ENCODE measurements around the gene SPAG6. TPM values are rescaled to one million over a fixed set of nuclear protein-coding genes. Genes with fewer than 3 reads are reported as not detected.

The SPAG6 gene
- total and polyA plus RNA-seq, 9 of the 15 experiments (the other 6 are each of a cell fraction or from before 2014, with no cell fraction given) = 3.5 to 23.1 (median 11.8) TPM

DNA sequence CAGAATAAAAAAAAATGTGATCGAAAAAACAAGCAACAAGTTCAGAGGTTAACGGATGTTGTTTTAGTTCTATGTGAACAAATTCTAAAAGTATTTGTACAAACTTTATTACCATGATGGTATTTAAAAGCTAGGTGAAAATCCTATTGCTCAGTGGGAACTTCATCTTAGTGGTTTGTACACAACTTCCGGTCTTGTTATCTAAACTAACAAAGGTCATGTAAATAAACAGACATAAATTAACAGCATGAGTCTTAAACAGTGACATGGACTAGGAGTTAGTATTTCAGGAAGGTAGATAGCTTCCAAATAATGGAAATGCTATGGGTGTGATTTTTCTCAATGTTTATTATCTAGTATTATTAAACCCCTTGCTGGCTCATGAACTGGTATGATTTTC, 83.8 kb downstream of the SPAG6 start (continued):
- TF ChIP-seq, protein P1, sequence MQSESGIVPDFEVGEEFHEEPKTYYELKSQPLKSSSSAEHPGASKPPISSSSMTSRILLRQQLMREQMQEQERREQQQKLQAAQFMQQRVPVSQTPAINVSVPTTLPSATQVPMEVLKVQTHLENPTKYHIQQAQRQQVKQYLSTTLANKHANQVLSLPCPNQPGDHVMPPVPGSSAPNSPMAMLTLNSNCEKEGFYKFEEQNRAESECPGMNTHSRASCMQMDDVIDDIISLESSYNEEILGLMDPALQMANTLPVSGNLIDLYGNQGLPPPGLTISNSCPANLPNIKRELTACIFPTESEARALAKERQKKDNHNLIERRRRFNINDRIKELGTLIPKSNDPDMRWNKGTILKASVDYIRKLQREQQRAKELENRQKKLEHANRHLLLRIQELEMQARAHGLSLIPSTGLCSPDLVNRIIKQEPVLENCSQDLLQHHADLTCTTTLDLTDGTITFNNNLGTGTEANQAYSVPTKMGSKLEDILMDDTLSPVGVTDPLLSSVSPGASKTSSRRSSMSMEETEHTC (IDR thresholded peaks at IDR 0.05) = no peak
- TF ChIP-seq, protein P2, sequence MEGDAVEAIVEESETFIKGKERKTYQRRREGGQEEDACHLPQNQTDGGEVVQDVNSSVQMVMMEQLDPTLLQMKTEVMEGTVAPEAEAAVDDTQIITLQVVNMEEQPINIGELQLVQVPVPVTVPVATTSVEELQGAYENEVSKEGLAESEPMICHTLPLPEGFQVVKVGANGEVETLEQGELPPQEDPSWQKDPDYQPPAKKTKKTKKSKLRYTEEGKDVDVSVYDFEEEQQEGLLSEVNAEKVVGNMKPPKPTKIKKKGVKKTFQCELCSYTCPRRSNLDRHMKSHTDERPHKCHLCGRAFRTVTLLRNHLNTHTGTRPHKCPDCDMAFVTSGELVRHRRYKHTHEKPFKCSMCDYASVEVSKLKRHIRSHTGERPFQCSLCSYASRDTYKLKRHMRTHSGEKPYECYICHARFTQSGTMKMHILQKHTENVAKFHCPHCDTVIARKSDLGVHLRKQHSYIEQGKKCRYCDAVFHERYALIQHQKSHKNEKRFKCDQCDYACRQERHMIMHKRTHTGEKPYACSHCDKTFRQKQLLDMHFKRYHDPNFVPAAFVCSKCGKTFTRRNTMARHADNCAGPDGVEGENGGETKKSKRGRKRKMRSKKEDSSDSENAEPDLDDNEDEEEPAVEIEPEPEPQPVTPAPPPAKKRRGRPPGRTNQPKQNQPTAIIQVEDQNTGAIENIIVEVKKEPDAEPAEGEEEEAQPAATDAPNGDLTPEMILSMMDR (IDR thresholded peaks at IDR 0.05 in 2 of 3, conservative IDR thresholded peaks at IDR 0.05 in 1 of 3; ENCODE audit: insufficient read depth in 2 of 3, low read depth in 1 of 3, low read length in 3 of 3) = no peak
- TF ChIP-seq ZZZ3 (IDR thresholded peaks at IDR 0.05) = no peak
- no peak for TF ChIP-seq TAF7 (tag; IDR thresholded peaks at IDR 0.05)
- TF ChIP-seq ZNF41 (CRISPR knock-in tag; conservative IDR thresholded peaks at IDR 0.05) = no peak
- TF ChIP-seq FOXJ3 (CRISPR knock-in tag; IDR thresholded peaks at IDR 0.05) = no peak
- TF ChIP-seq, protein P3, sequence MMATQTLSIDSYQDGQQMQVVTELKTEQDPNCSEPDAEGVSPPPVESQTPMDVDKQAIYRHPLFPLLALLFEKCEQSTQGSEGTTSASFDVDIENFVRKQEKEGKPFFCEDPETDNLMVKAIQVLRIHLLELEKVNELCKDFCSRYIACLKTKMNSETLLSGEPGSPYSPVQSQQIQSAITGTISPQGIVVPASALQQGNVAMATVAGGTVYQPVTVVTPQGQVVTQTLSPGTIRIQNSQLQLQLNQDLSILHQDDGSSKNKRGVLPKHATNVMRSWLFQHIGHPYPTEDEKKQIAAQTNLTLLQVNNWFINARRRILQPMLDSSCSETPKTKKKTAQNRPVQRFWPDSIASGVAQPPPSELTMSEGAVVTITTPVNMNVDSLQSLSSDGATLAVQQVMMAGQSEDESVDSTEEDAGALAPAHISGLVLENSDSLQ (IDR thresholded peaks at IDR 0.05) = peak; percentile 87
- TF ChIP-seq, protein P4, sequence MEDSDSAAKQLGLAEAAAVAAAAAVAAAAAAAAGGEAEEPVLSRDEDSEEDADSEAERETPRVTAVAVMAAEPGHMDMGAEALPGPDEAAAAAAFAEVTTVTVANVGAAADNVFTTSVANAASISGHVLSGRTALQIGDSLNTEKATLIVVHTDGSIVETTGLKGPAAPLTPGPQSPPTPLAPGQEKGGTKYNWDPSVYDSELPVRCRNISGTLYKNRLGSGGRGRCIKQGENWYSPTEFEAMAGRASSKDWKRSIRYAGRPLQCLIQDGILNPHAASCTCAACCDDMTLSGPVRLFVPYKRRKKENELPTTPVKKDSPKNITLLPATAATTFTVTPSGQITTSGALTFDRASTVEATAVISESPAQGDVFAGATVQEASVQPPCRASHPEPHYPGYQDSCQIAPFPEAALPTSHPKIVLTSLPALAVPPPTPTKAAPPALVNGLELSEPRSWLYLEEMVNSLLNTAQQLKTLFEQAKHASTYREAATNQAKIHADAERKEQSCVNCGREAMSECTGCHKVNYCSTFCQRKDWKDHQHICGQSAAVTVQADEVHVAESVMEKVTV (CRISPR knock-in tag; IDR thresholded peaks at IDR 0.05) = no peak
- TF ChIP-seq ZNF121 (CRISPR knock-in tag; conservative IDR thresholded peaks at IDR 0.05) = no peak
- TF ChIP-seq, protein P5, sequence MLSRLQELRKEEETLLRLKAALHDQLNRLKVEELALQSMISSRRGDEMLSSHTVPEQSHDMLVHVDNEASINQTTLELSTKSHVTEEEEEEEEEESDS (CRISPR knock-in tag; IDR thresholded peaks at IDR 0.05) = no peak
- no peak for TF ChIP-seq FOXM1 (IDR thresholded peaks at IDR 0.05; ENCODE audit: low read depth)
- no peak for TF ChIP-seq FOXM1 (CRISPR knock-in tag; IDR thresholded peaks at IDR 0.05; ENCODE audit: low read depth)
- TF ChIP-seq POU5F1 (IDR thresholded peaks at IDR 0.05; ENCODE audit: borderline replicate concordance, low read depth, low read length, partially characterized antibody) = no peak
- no peak for TF ChIP-seq E2F3 (CRISPR knock-in tag; IDR thresholded peaks at IDR 0.05)
- no peak for TF ChIP-seq ZNF707 (CRISPR knock-in tag; conservative IDR thresholded peaks at IDR 0.05)
- no peak for TF ChIP-seq BRCA1 (IDR thresholded peaks at IDR 0.05)
- TF ChIP-seq BRCA1 (CRISPR knock-in tag; IDR thresholded peaks at IDR 0.05) = no peak
- no peak for TF ChIP-seq NR2C2 (CRISPR knock-in tag; IDR thresholded peaks at IDR 0.05)
- TF ChIP-seq NR2C2 (tag; IDR thresholded peaks at IDR 0.05) = peak; percentile 69
- TF ChIP-seq, protein P6, sequence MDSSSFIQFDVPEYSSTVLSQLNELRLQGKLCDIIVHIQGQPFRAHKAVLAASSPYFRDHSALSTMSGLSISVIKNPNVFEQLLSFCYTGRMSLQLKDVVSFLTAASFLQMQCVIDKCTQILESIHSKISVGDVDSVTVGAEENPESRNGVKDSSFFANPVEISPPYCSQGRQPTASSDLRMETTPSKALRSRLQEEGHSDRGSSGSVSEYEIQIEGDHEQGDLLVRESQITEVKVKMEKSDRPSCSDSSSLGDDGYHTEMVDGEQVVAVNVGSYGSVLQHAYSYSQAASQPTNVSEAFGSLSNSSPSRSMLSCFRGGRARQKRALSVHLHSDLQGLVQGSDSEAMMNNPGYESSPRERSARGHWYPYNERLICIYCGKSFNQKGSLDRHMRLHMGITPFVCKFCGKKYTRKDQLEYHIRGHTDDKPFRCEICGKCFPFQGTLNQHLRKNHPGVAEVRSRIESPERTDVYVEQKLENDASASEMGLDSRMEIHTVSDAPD (CRISPR knock-in tag; IDR thresholded peaks at IDR 0.05) = no peak
- TF ChIP-seq CC2D1A (IDR thresholded peaks at IDR 0.05) = no peak
- no peak for TF ChIP-seq CHD1 (IDR thresholded peaks at IDR 0.05; ENCODE audit: low read length)
- TF ChIP-seq BRD9 (IDR thresholded peaks at IDR 0.05; ENCODE audit: low read depth, partially characterized antibody) = no peak
- TF ChIP-seq ETS2 (tag; IDR thresholded peaks at IDR 0.05; ENCODE audit: borderline replicate concordance, poor library complexity, severe bottlenecking) = no peak
